ENCODE results near the gene TBXT.

TBXT gene

GRCh38 chr6:166167801-166168615, at the start of gene TBXT:
TBXT (minus strand) TSS chr6:166167851; CDS start chr6:166167591, 260 bp downstream.
- Histone ChIP-seq H3K27ac (ENCODE audit: low read depth, low read length) (no peak within 1 kb of the TSS), H3K27me3 (ENCODE audit: control insufficient read depth in 1 of 2, insufficient read depth in 2 of 2, low read length in 2 of 2) (peaks cover 34 to 55% of the 10 kb centered on the region in 2 donors), H3K4me1 (ENCODE audit: insufficient read depth, low read length) (no peaks in the 10 kb centered on the region), H3K9me3 (ENCODE audit: low read length) (no peaks in the 10 kb centered on the region), H3K36me3 (ENCODE audit: insufficient read depth, low read length) (no peaks in the 10 kb centered on the region), H3K4me3 (ENCODE audit: low read depth in 1 of 2, low read length in 2 of 2) (peak within 1 kb of the TSS; percentile 13 to 49), H3K9ac (ENCODE audit: low read length) (no peak within 1 kb of the TSS)

GRCh38 chr6:166207284-166207561, 39.6 kb upstream of the TBXT start:
- Histone ChIP-seq H3K27ac (ENCODE audit: low read depth, low read length) (no peak overlapping the region), H3K4me1 (ENCODE audit: insufficient read depth, low read length) (no peaks in the 10 kb centered on the region)

GRCh38 chr6:166206510-166207283, 39.0 kb upstream of the TBXT start:
- Histone ChIP-seq H3K36me3 (ENCODE audit: insufficient read depth, low read length) (no peaks in the 10 kb centered on the region), H3K4me1 (ENCODE audit: insufficient read depth, low read length) (no peaks in the 10 kb centered on the region), H3K9me3 (ENCODE audit: low read length) (no peaks in the 10 kb centered on the region), H3K4me3 (ENCODE audit: low read depth in 1 of 2, low read length in 2 of 2) (no peak overlapping the region), H3K27me3 (ENCODE audit: control insufficient read depth in 1 of 2, insufficient read depth in 2 of 2, low read length in 2 of 2) (no peaks in the 10 kb centered on the region), H3K9ac (ENCODE audit: low read length) (no peak overlapping the region), H3K27ac (ENCODE audit: low read depth, low read length) (no peak overlapping the region)

More at GRCh38 chr6:166207284-166207561, 39.6 kb upstream of the TBXT start:
- Histone ChIP-seq H3K9me3 (ENCODE audit: low read length) (no peaks in the 10 kb centered on the region), H3K36me3 (ENCODE audit: insufficient read depth, low read length) (no peaks in the 10 kb centered on the region), H3K4me3 (ENCODE audit: low read depth in 1 of 2, low read length in 2 of 2) (no peak overlapping the region), H3K27me3 (ENCODE audit: control insufficient read depth in 1 of 2, insufficient read depth in 2 of 2, low read length in 2 of 2) (no peaks in the 10 kb centered on the region), H3K9ac (ENCODE audit: low read length) (no peak overlapping the region)

- no peaks in the 10 kb centered on the region for H3K9me3 ChIP-seq (ENCODE audit: low read length)
- H3K27me3 ChIP-seq (ENCODE audit: control insufficient read depth in 1 of 2, insufficient read depth in 2 of 2, low read length in 2 of 2) = no peaks in the 10 kb centered on the region
- H3K27ac ChIP-seq (ENCODE audit: low read depth, low read length) = no peak overlapping the region
- H3K4me1 ChIP-seq (ENCODE audit: insufficient read depth, low read length) = no peaks in the 10 kb centered on the region
- H3K9ac ChIP-seq (ENCODE audit: low read length) = no peak overlapping the region
- H3K4me3 ChIP-seq (ENCODE audit: low read depth in 1 of 2, low read length in 2 of 2) = no peak overlapping the region
- H3K36me3 ChIP-seq (ENCODE audit: insufficient read depth, low read length) = no peaks in the 10 kb centered on the region
These were observed 38.4 kb upstream of the TBXT start for GRCh38 chr6:166206066-166206465.

GRCh38 chr6:166204852-166205650, 37.4 kb upstream of the TBXT start:
- no peaks in the 10 kb centered on the region for H3K27me3 ChIP-seq (ENCODE audit: control insufficient read depth in 1 of 2, insufficient read depth in 2 of 2, low read length in 2 of 2)

GRCh38 chr6:166203641-166204222, 36.1 kb upstream of the TBXT start:
- Histone ChIP-seq H3K27ac (ENCODE audit: low read depth, low read length) (no peak overlapping the region), H3K9ac (ENCODE audit: low read length) (no peak overlapping the region), H3K27me3 (ENCODE audit: control insufficient read depth in 1 of 2, insufficient read depth in 2 of 2, low read length in 2 of 2) (no peaks in the 10 kb centered on the region), H3K36me3 (ENCODE audit: insufficient read depth, low read length) (no peaks in the 10 kb centered on the region), H3K4me1 (ENCODE audit: insufficient read depth, low read length) (no peaks in the 10 kb centered on the region), H3K9me3 (ENCODE audit: low read length) (no peaks in the 10 kb centered on the region), H3K4me3 (ENCODE audit: low read depth in 1 of 2, low read length in 2 of 2) (no peak overlapping the region)

More at GRCh38 chr6:166204852-166205650, 37.4 kb upstream of the TBXT start:
- H3K4me3 ChIP-seq (ENCODE audit: low read depth in 1 of 2, low read length in 2 of 2) = no peak overlapping the region
- no peak overlapping the region for H3K9ac ChIP-seq (ENCODE audit: low read length)
- H3K36me3 ChIP-seq (ENCODE audit: insufficient read depth, low read length) = no peaks in the 10 kb centered on the region
- no peaks in the 10 kb centered on the region for H3K9me3 ChIP-seq (ENCODE audit: low read length)
- no peak overlapping the region for H3K27ac ChIP-seq (ENCODE audit: low read depth, low read length)
- no peaks in the 10 kb centered on the region for H3K4me1 ChIP-seq (ENCODE audit: insufficient read depth, low read length)

GRCh38 chr6:166203003-166203640, 35.5 kb upstream of the TBXT start:
- H3K9me3 ChIP-seq (ENCODE audit: low read length) = no peaks in the 10 kb centered on the region
- no peaks in the 10 kb centered on the region for H3K4me1 ChIP-seq (ENCODE audit: insufficient read depth, low read length)
- H3K4me3 ChIP-seq (ENCODE audit: low read depth in 1 of 2, low read length in 2 of 2) = no peak overlapping the region
- H3K36me3 ChIP-seq (ENCODE audit: insufficient read depth, low read length) = no peaks in the 10 kb centered on the region
- no peaks in the 10 kb centered on the region for H3K27me3 ChIP-seq (ENCODE audit: control insufficient read depth in 1 of 2, insufficient read depth in 2 of 2, low read length in 2 of 2)
- no peak overlapping the region for H3K9ac ChIP-seq (ENCODE audit: low read length)
- no peak overlapping the region for H3K27ac ChIP-seq (ENCODE audit: low read depth, low read length)

- Histone ChIP-seq H3K4me3 (ENCODE audit: low read depth in 1 of 2, low read length in 2 of 2) (no peak overlapping the region), H3K9me3 (ENCODE audit: low read length) (no peaks in the 10 kb centered on the region), H3K4me1 (ENCODE audit: insufficient read depth, low read length) (no peaks in the 10 kb centered on the region), H3K27ac (ENCODE audit: low read depth, low read length) (no peak overlapping the region), H3K9ac (ENCODE audit: low read length) (no peak overlapping the region), H3K36me3 (ENCODE audit: insufficient read depth, low read length) (no peaks in the 10 kb centered on the region), H3K27me3 (ENCODE audit: control insufficient read depth in 1 of 2, insufficient read depth in 2 of 2, low read length in 2 of 2) (no peaks in the 10 kb centered on the region)
These were observed 34.7 kb upstream of the TBXT start for GRCh38 chr6:166202321-166202733.

GRCh38 chr6:166201878-166202277, 34.2 kb upstream of the TBXT start:
- no peaks in the 10 kb centered on the region for H3K27me3 ChIP-seq (ENCODE audit: control insufficient read depth in 1 of 2, insufficient read depth in 2 of 2, low read length in 2 of 2)
- H3K36me3 ChIP-seq (ENCODE audit: insufficient read depth, low read length) = no peaks in the 10 kb centered on the region
- no peaks in the 10 kb centered on the region for H3K9me3 ChIP-seq (ENCODE audit: low read length)
- no peaks in the 10 kb centered on the region for H3K4me1 ChIP-seq (ENCODE audit: insufficient read depth, low read length)
- no peak overlapping the region for H3K4me3 ChIP-seq (ENCODE audit: low read depth in 1 of 2, low read length in 2 of 2)
- no peak overlapping the region for H3K9ac ChIP-seq (ENCODE audit: low read length)
- no peak overlapping the region for H3K27ac ChIP-seq (ENCODE audit: low read depth, low read length)

GRCh38 chr6:166197361-166197760, 29.7 kb upstream of the TBXT start:
- Histone ChIP-seq H3K9ac (ENCODE audit: low read length) (no peak overlapping the region), H3K4me3 (ENCODE audit: low read depth in 1 of 2, low read length in 2 of 2) (no peak overlapping the region), H3K27ac (ENCODE audit: low read depth, low read length) (no peak overlapping the region), H3K27me3 (ENCODE audit: control insufficient read depth in 1 of 2, insufficient read depth in 2 of 2, low read length in 2 of 2) (no peaks in the 10 kb centered on the region), H3K4me1 (ENCODE audit: insufficient read depth, low read length) (no peaks in the 10 kb centered on the region), H3K9me3 (ENCODE audit: low read length) (no peaks in the 10 kb centered on the region), H3K36me3 (ENCODE audit: insufficient read depth, low read length) (no peaks in the 10 kb centered on the region)

GRCh38 chr6:166195860-166196238, 28.2 kb upstream of the TBXT start:
- no peak overlapping the region for H3K4me3 ChIP-seq (ENCODE audit: low read depth in 1 of 2, low read length in 2 of 2)
- H3K27me3 ChIP-seq (ENCODE audit: control insufficient read depth in 1 of 2, insufficient read depth in 2 of 2, low read length in 2 of 2) = no peaks in the 10 kb centered on the region

More at GRCh38 chr6:166195860-166196238, 28.2 kb upstream of the TBXT start:
- Histone ChIP-seq H3K9me3 (ENCODE audit: low read length) (no peaks in the 10 kb centered on the region), H3K27ac (ENCODE audit: low read depth, low read length) (no peak overlapping the region), H3K4me1 (ENCODE audit: insufficient read depth, low read length) (no peaks in the 10 kb centered on the region), H3K9ac (ENCODE audit: low read length) (no peak overlapping the region), H3K36me3 (ENCODE audit: insufficient read depth, low read length) (no peaks in the 10 kb centered on the region)

All from muscle layer of colon (tissue), 2 donors.